Measurements from ENCODE around the gene RIPK1. TPM values are rescaled to one million over a fixed set of nuclear protein-coding genes. Genes with fewer than 3 reads are reported as not detected.

RIPK1 gene
- polyA plus RNA-seq, 1 experiment, result 25.9 TPM

GRCh38 chr6:3037638-3038365, 30.5 kb upstream of the RIPK1 start:
- Histone ChIP-seq H3K27me3 (ENCODE audit: control insufficient read depth, insufficient read depth, low read length) (peaks cover 26% of the 10 kb centered on the region), H3K27ac (ENCODE audit: low read depth, low read length) (no peak overlapping the region), H3K4me3 (ENCODE audit: low read depth, low read length) (no peak overlapping the region), H3K9me3 (ENCODE audit: control insufficient read depth, insufficient read depth, low read length) (no peaks in the 10 kb centered on the region; the same call in 1 of the 2 replicates)
- CTCF ChIA-PET, result interaction anchor here (1.0 to 2.0 kb wide), 3 partner anchors 36 to 86 kb away, joined by 3 to 8 read pairs (median 5); partner anchors contain the start of gene NQO2
- no peak for DNase-seq (ENCODE audit: low read depth, low spot score)
- no peak for TF ChIP-seq CTCF (IDR thresholded peaks at IDR 0.05; ENCODE audit: low read depth, low read length)
- POLR2A ChIA-PET, result no interaction called here

GRCh38 chr6:3039384-3039783, 28.9 kb upstream of the RIPK1 start:
- TF ChIP-seq CTCF (IDR thresholded peaks at IDR 0.05; ENCODE audit: low read depth, low read length), result no peak
- H3K9me3 ChIP-seq (ENCODE audit: control insufficient read depth, insufficient read depth, low read length), result no peaks in the 10 kb centered on the region; the same call in 1 of the 2 replicates
- H3K27ac ChIP-seq (ENCODE audit: low read depth, low read length), result no peak overlapping the region
- CTCF ChIA-PET, result interaction anchor here (0.7 to 2.0 kb wide), 3 partner anchors 37 to 118 kb away, joined by 3 to 8 read pairs (median 5); partner anchors contain the start of gene TUBB2A
- no peak for DNase-seq (ENCODE audit: low read depth, low spot score)
- POLR2A ChIA-PET, result no interaction called here
- H3K4me3 ChIP-seq (ENCODE audit: low read depth, low read length), result no peak overlapping the region
- peaks cover 23% of the 10 kb centered on the region for H3K27me3 ChIP-seq (ENCODE audit: control insufficient read depth, insufficient read depth, low read length)

- H3K4me3 ChIP-seq (ENCODE audit: low read depth, low read length), result no peak overlapping the region
- peaks cover 24% of the 10 kb centered on the region for H3K27me3 ChIP-seq (ENCODE audit: control insufficient read depth, insufficient read depth, low read length)
- H3K9me3 ChIP-seq (ENCODE audit: control insufficient read depth, insufficient read depth, low read length), result no peaks in the 10 kb centered on the region
- no peak for DNase-seq (ENCODE audit: low read depth, low spot score)
- ChIA-PET CTCF (no interaction called here), POLR2A (no interaction called here)
- no peak overlapping the region for H3K27ac ChIP-seq (ENCODE audit: low read depth, low read length)
- no peak for TF ChIP-seq CTCF (IDR thresholded peaks at IDR 0.05; ENCODE audit: low read depth, low read length)
Measured at GRCh38 chr6:3041147-3041546, 27.1 kb upstream of the RIPK1 start.

GRCh38 chr6:3041606-3042005, 26.7 kb upstream of the RIPK1 start:
- H3K9me3 ChIP-seq (ENCODE audit: control insufficient read depth, insufficient read depth, low read length), result no peaks in the 10 kb centered on the region
- POLR2A ChIA-PET, result interaction anchor here (0.6 kb wide), 1 partner anchor 12 kb away, joined by 9 read pairs; no protein-coding TSS in a partner anchor
- TF ChIP-seq CTCF (IDR thresholded peaks at IDR 0.05; ENCODE audit: low read depth, low read length), result no peak
- CTCF ChIA-PET, result no interaction called here
- no peak for DNase-seq (ENCODE audit: low read depth, low spot score)
- no peak overlapping the region for H3K27ac ChIP-seq (ENCODE audit: low read depth, low read length)
- H3K4me3 ChIP-seq (ENCODE audit: low read depth, low read length), result no peak overlapping the region
- H3K27me3 ChIP-seq (ENCODE audit: control insufficient read depth, insufficient read depth, low read length), result peaks cover 24% of the 10 kb centered on the region

GRCh38 chr6:3045369-3045768, 22.9 kb upstream of the RIPK1 start:
- TF ChIP-seq CTCF (IDR thresholded peaks at IDR 0.05; ENCODE audit: low read depth, low read length), result no peak
- CTCF ChIA-PET, result interaction anchor here (0.6 kb wide), 1 partner anchor 934 kb away, joined by 3 read pairs; no protein-coding TSS in a partner anchor
- Histone ChIP-seq H3K27me3 (ENCODE audit: control insufficient read depth, insufficient read depth, low read length) (peaks cover 24% of the 10 kb centered on the region), H3K27ac (ENCODE audit: low read depth, low read length) (no peak overlapping the region), H3K4me3 (ENCODE audit: low read depth, low read length) (no peak overlapping the region), H3K9me3 (ENCODE audit: control insufficient read depth, insufficient read depth, low read length) (no peaks in the 10 kb centered on the region; the same call in 1 of the 2 replicates)
- DNase-seq (ENCODE audit: low read depth, low spot score), result no peak
- POLR2A ChIA-PET, result no interaction called here
